Adipocyte (in vitro differentiated cells): ENCODE data around the gene PLEKHA5.

ENCODE experiments used
- DNase-seq: peaks from one replicate; pipeline ENCODE4 v3.0.0-alpha.2; 2015; ENCODE audit warnings: low read depth
- H3K27me3 ChIP-seq: replicated peaks from 2 replicates; pipeline ENCODE4 v1.7.0; 2013; ENCODE audit warnings: mild to moderate bottlenecking, low read length, moderate library complexity; ENCODE audit not compliant: control insufficient read depth, insufficient read depth
- H3K36me3 ChIP-seq: 2 replicates; pipeline ENCODE4 v1.7.0; 2013; ENCODE audit warnings: low read length, mild to moderate bottlenecking, moderate library complexity; ENCODE audit not compliant: control insufficient read depth, insufficient read depth, severe bottlenecking
- H3K4me1 ChIP-seq: 2 replicates; pipeline ENCODE4 v1.7.0; 2013; ENCODE audit warnings: mild to moderate bottlenecking, low read length, moderate library complexity; ENCODE audit not compliant: control insufficient read depth, insufficient read depth
- H3K4me3 ChIP-seq: 2 replicates; pipeline ENCODE4 v1.7.0; 2013; ENCODE audit warnings: mild to moderate bottlenecking, low read length, moderate library complexity
- H3K9ac ChIP-seq: 2 replicates; pipeline ENCODE4 v1.7.0; 2013; ENCODE audit warnings: mild to moderate bottlenecking, low read length, moderate library complexity
- H3K9me3 ChIP-seq: 2 replicates; pipeline ENCODE4 v1.7.0; 2013; ENCODE audit warnings: mild to moderate bottlenecking, low read length, moderate library complexity; ENCODE audit not compliant: control insufficient read depth

PLEKHA5 gene

GRCh38 chr12:19260135-19260534 is 130.6 kb downstream of the PLEKHA5 start:
- Histone ChIP-seq H3K4me3 (no peak overlapping the region), H3K9ac (no peak overlapping the region), H3K36me3 (no peaks in the 10 kb centered on the region), H3K9me3 (no peaks in the 10 kb centered on the region), H3K27me3 (no peaks in the 10 kb centered on the region), H3K4me1 (no peaks in the 10 kb centered on the region)
- no peak for DNase-seq

GRCh38 chr12:19261773-19262172 is 132.2 kb downstream of the PLEKHA5 start:
- DNase-seq, result peak; percentile 63

GRCh38 chr12:19263672-19264071 is 134.1 kb downstream of the PLEKHA5 start:
- H3K9ac ChIP-seq, result no peak overlapping the region
- H3K36me3 ChIP-seq, result peaks cover 4% of the 10 kb centered on the region
- H3K4me1 ChIP-seq, result no peaks in the 10 kb centered on the region
- no peaks in the 10 kb centered on the region for H3K9me3 ChIP-seq
- H3K4me3 ChIP-seq, result no peak overlapping the region
- no peaks in the 10 kb centered on the region for H3K27me3 ChIP-seq
- no peak for DNase-seq

More at GRCh38 chr12:19261773-19262172, 132.2 kb downstream of the PLEKHA5 start:
- H3K9ac ChIP-seq, result no peak overlapping the region
- H3K4me3 ChIP-seq, result no peak overlapping the region
- H3K36me3 ChIP-seq, result no peaks in the 10 kb centered on the region
- no peaks in the 10 kb centered on the region for H3K4me1 ChIP-seq
- no peaks in the 10 kb centered on the region for H3K27me3 ChIP-seq
- H3K9me3 ChIP-seq, result no peaks in the 10 kb centered on the region

- peak; percentile 96 for DNase-seq
- no peak overlapping the region for H3K9ac ChIP-seq
- no peak overlapping the region for H3K4me3 ChIP-seq
- H3K9me3 ChIP-seq, result no peaks in the 10 kb centered on the region
- H3K36me3 ChIP-seq, result peaks cover 4% of the 10 kb centered on the region
- H3K27me3 ChIP-seq, result no peaks in the 10 kb centered on the region
- H3K4me1 ChIP-seq, result peaks cover 7% of the 10 kb centered on the region
Observed at GRCh38 chr12:19273482-19274330, 144.2 kb downstream of the PLEKHA5 start.

GRCh38 chr12:19276767-19277166 is 147.2 kb downstream of the PLEKHA5 start:
- DNase-seq, result no peak
- no peaks in the 10 kb centered on the region for H3K36me3 ChIP-seq
- H3K9ac ChIP-seq, result no peak overlapping the region
- H3K4me1 ChIP-seq, result peaks cover 7% of the 10 kb centered on the region
- H3K9me3 ChIP-seq, result no peaks in the 10 kb centered on the region
- H3K4me3 ChIP-seq, result no peak overlapping the region
- no peaks in the 10 kb centered on the region for H3K27me3 ChIP-seq

- no peaks in the 10 kb centered on the region for H3K27me3 ChIP-seq
- H3K9me3 ChIP-seq, result no peaks in the 10 kb centered on the region
- H3K9ac ChIP-seq, result no peak overlapping the region
- H3K4me3 ChIP-seq, result no peak overlapping the region
- no peak for DNase-seq
- H3K36me3 ChIP-seq, result no peaks in the 10 kb centered on the region
- H3K4me1 ChIP-seq, result peaks cover 7% of the 10 kb centered on the region
Observed at GRCh38 chr12:19277711-19278110, 148.2 kb downstream of the PLEKHA5 start.

GRCh38 chr12:19278407-19278806 is 148.9 kb downstream of the PLEKHA5 start:
- H3K4me1 ChIP-seq, result peaks cover 5% of the 10 kb centered on the region

GRCh38 chr12:19282133-19282699 is 152.7 kb downstream of the PLEKHA5 start:
- Histone ChIP-seq H3K4me1 (no peaks in the 10 kb centered on the region), H3K9me3 (no peaks in the 10 kb centered on the region), H3K36me3 (peaks cover 7% of the 10 kb centered on the region), H3K4me3 (no peak overlapping the region), H3K9ac (no peak overlapping the region), H3K27me3 (no peaks in the 10 kb centered on the region)
- no peak for DNase-seq

More at GRCh38 chr12:19278407-19278806, 148.9 kb downstream of the PLEKHA5 start:
- Histone ChIP-seq H3K9me3 (no peaks in the 10 kb centered on the region), H3K9ac (no peak overlapping the region), H3K27me3 (no peaks in the 10 kb centered on the region), H3K36me3 (peaks cover 3% of the 10 kb centered on the region), H3K4me3 (no peak overlapping the region)
- no peak for DNase-seq

- no peak overlapping the region for H3K4me3 ChIP-seq
- peaks cover 7% of the 10 kb centered on the region for H3K36me3 ChIP-seq
- DNase-seq, result no peak
- no peaks in the 10 kb centered on the region for H3K27me3 ChIP-seq
- no peaks in the 10 kb centered on the region for H3K9me3 ChIP-seq
- no peak overlapping the region for H3K9ac ChIP-seq
- no peaks in the 10 kb centered on the region for H3K4me1 ChIP-seq
Observed at GRCh38 chr12:19284658-19285057, 155.1 kb downstream of the PLEKHA5 start.

- Histone ChIP-seq H3K27me3 (no peaks in the 10 kb centered on the region), H3K4me1 (no peaks in the 10 kb centered on the region), H3K9ac (no peak overlapping the region), H3K36me3 (peaks cover 7% of the 10 kb centered on the region), H3K9me3 (no peaks in the 10 kb centered on the region), H3K4me3 (no peak overlapping the region)
- DNase-seq, result no peak
Observed at GRCh38 chr12:19285793-19286448, 156.4 kb downstream of the PLEKHA5 start.

- peaks cover 7% of the 10 kb centered on the region for H3K36me3 ChIP-seq
- H3K4me3 ChIP-seq, result no peak overlapping the region
- H3K9me3 ChIP-seq, result no peaks in the 10 kb centered on the region
- no peaks in the 10 kb centered on the region for H3K27me3 ChIP-seq
- H3K9ac ChIP-seq, result no peak overlapping the region
- no peak for DNase-seq
- no peaks in the 10 kb centered on the region for H3K4me1 ChIP-seq
Observed at GRCh38 chr12:19287302-19287701, 157.8 kb downstream of the PLEKHA5 start.
